H1 (cell line): Measurements from ENCODE around the gene PLCB3. TPM values are rescaled to one million over a fixed set of nuclear protein-coding genes. Genes with fewer than 3 reads are reported as not detected.

ENCODE experiments used
- ATF2 ChIP-seq: IDR thresholded peaks from 2 replicates; pipeline ENCODE4 v1.6.1; 2012; ENCODE audit warnings: low read length, inconsistent platforms
- ATF3 ChIP-seq: IDR thresholded peaks from 2 replicates; pipeline ENCODE4 v1.6.1; 2011; ENCODE audit warnings: low read depth, mild to moderate bottlenecking, low read length; ENCODE audit not compliant: insufficient read depth
- CBX8 ChIP-seq: fragments of 300-800, 300-1000 bp; sonication (generic); IDR thresholded peaks from 2 replicates; pipeline ENCODE4 v1.7.1; 2016; ENCODE audit warnings: low read depth, low read length, borderline replicate concordance
- CEBPB ChIP-seq: IDR thresholded peaks from 2 replicates; pipeline ENCODE4 v1.6.1; 2012; ENCODE audit warnings: low read depth, low read length
- CHD1 ChIP-seq: IDR thresholded peaks from 2 replicates; pipeline ENCODE4 v1.6.1; 2012; ENCODE audit warnings: low read depth, low read length, improper control_type of control experiment
- CTBP2 ChIP-seq: IDR thresholded peaks from 2 replicates; pipeline ENCODE4 v1.7.0; 2011; ENCODE audit warnings: borderline replicate concordance, mild to moderate bottlenecking, moderate library complexity, mixed read lengths, low read length; ENCODE audit not compliant: insufficient read depth, insufficient read length
- EP300 ChIP-seq, 2 experiments: IDR thresholded peaks; 1 replicate in 1 of 2; 2 replicates in 1 of 2; pipeline ENCODE4 v1.6.1; 2011 to 2012; ENCODE audit warnings: low read depth in 2 of 2, low read length in 2 of 2, mild to moderate bottlenecking in 2 of 2, borderline replicate concordance in 1 of 2, inconsistent platforms in 1 of 2, moderate library complexity in 1 of 2
- GABPA ChIP-seq: IDR thresholded peaks from 2 replicates; pipeline ENCODE4 v1.6.1; 2011; ENCODE audit warnings: mild to moderate bottlenecking, low read length, moderate library complexity, borderline replicate concordance; ENCODE audit not compliant: insufficient read depth
- JUND ChIP-seq: IDR thresholded peaks from 2 replicates; pipeline ENCODE4 v1.6.1; 2011; ENCODE audit warnings: mild to moderate bottlenecking, improper control_type of control experiment, low read length
- MAFK ChIP-seq: IDR thresholded peaks from 2 replicates; pipeline ENCODE4 v1.6.1; 2012; ENCODE audit warnings: low read depth, mild to moderate bottlenecking, improper control_type of control experiment, low read length
- PHF8 ChIP-seq: fragments of 200-600 bp; sonication (generic); conservative IDR thresholded peaks from 2 replicates; pipeline ENCODE4 v1.7.1; 2012; ENCODE audit warnings: low read depth, mild to moderate bottlenecking, inconsistent platforms, low read length, moderate library complexity
- POLR2A ChIP-seq, 2 experiments: IDR thresholded peaks; 1 replicate in 1 of 2; 2 replicates in 1 of 2; pipeline ENCODE4 v1.6.1; 2011; ENCODE audit warnings: low read depth in 2 of 2, low read length in 2 of 2, mild to moderate bottlenecking in 2 of 2; ENCODE audit errors: control extremely low read depth in 1 of 2
- POU5F1 ChIP-seq: IDR thresholded peaks from 2 replicates; pipeline ENCODE4 v1.6.1; 2011; ENCODE audit warnings: low read depth, mild to moderate bottlenecking, low read length, moderate library complexity
- RBBP5 ChIP-seq: IDR thresholded peaks from 2 replicates; pipeline ENCODE4 v1.7.1; 2012; ENCODE audit warnings: low read depth, mild to moderate bottlenecking, inconsistent platforms, low read length, moderate library complexity, borderline replicate concordance
- RXRA ChIP-seq: IDR thresholded peaks from 2 replicates; pipeline ENCODE4 v1.6.1; 2011; ENCODE audit warnings: low read depth, mild to moderate bottlenecking, low read length, moderate library complexity; ENCODE audit not compliant: insufficient read depth
- SAP30 ChIP-seq: fragments of 300-600 bp; sonication (generic); IDR thresholded peaks from 2 replicates; pipeline ENCODE4 v1.7.1; 2012; ENCODE audit warnings: low read length, moderate library complexity, mild to moderate bottlenecking, inconsistent platforms; ENCODE audit not compliant: insufficient read depth, insufficient replicate concordance
- SP1 ChIP-seq: IDR thresholded peaks from 2 replicates; pipeline ENCODE4 v1.6.1; 2011; ENCODE audit warnings: low read depth, low read length
- SP4 ChIP-seq: IDR thresholded peaks from 2 replicates; pipeline ENCODE4 v1.6.1; 2012; ENCODE audit warnings: low read length, inconsistent platforms
- SRF ChIP-seq: IDR thresholded peaks from 2 replicates; pipeline ENCODE4 v1.6.1; 2011; ENCODE audit warnings: mild to moderate bottlenecking, low read depth, low read length, moderate library complexity
- TAF7 ChIP-seq: optimal IDR thresholded peaks from 2 replicates; pipeline ENCODE3; 2011; ENCODE audit warnings: low read depth, mild to moderate bottlenecking, inconsistent platforms, low read length, moderate library complexity, borderline replicate concordance
- ZNF274 ChIP-seq: IDR thresholded peaks from 2 replicates; pipeline ENCODE4 v1.7.0; 2012; ENCODE audit warnings: low read length, borderline replicate concordance; ENCODE audit errors: extremely low read depth
- polyA plus RNA-seq, 7 experiments: library from polyadenylated mRNA; depleted of rRNA in 3 of 7; stranded (reverse) in 5 of 7; unstranded in 2 of 7; fragments of >200 nt in 5 of 7; fragments of 200-250 nt in 2 of 7; gene quantifications; 1 replicate in 5 of 7; 2 replicates in 1 of 7; 4 replicates in 1 of 7; pipeline versions ENCODE4 v1.2.1 to v1.2.3, GENCODE V29; 2011 to 2013; ENCODE audit warnings: missing spikeins in 2 of 7, mixed read lengths in 2 of 7
- total RNA-seq: library from RNA; stranded (reverse); fragmentation: NEBNext Ultra II Directional; extraction: Animal tissue kit (Norgen Biotek cat#: 25700); gene quantifications from 2 replicates; pipeline ENCODE4 v1.2.1, GENCODE V29; 2021

Gene PLCB3
- total and polyA plus RNA-seq, 2 of the 8 experiments (the other 6 are each of a cell fraction or from before 2014, with no cell fraction given): 47.2 to 104 TPM

- TF ChIP-seq SP1 (peak; percentile 89), CTBP2 (no peak), TAF7 (no peak), POU5F1 (no peak), CBX8 (no peak), CHD1 (no peak), SP4 (no peak), GABPA (no peak), ATF2 (no peak), ZNF274 (no peak), RXRA (no peak), JUND (no peak), PHF8 (no peak), MAFK (no peak), SRF (no peak), CEBPB (no peak), POLR2A (IDR thresholded peaks at IDR 0.05; ENCODE audit: control extremely low read depth in 1 of 2, low read depth in 2 of 2, low read length in 2 of 2) (peak in 1 of 2 experiments; percentile 25; a peak in 1 of 3 replicates), EP300 (IDR thresholded peaks at IDR 0.05; ENCODE audit: borderline replicate concordance in 1 of 2, low read depth in 2 of 2, low read length in 2 of 2) (no peak), ATF3 (no peak), SAP30 (no peak), RBBP5 (no peak)
These were observed 33.0 kb downstream of the PLCB3 start, which contains the start of gene BAD (continued) for GRCh38 chr11:64284048-64284961.
